Thyroid gland (tissue), 4 donors: ENCODE measurements around the gene STK32B.
"Not testable (repeated sequence)": the region's sequence is repeated elsewhere in the genome, so short reads cannot be mapped to it uniquely, and the experiment has no call there.

Experiments used
- POLR2A ChIP-seq, 2 donors: fragments of 450-650 bp; IDR thresholded peaks; one replicate each; pipeline ENCODE4 v1.6.1; 2017; ENCODE audit warnings: antibody characterized with exemption in 2 of 2, mild to moderate bottlenecking in 2 of 2, moderate library complexity in 1 of 2
- TF ChIP-seq, protein P1 (sequence below), 6 experiments: fragments of 200-600 bp in 3 of 6; fragments of 450-650 bp in 3 of 6; sonication (generic) in 3 of 6; IDR thresholded peaks; one replicate each; pipeline ENCODE4 v1.5.1; 2016 to 2019; ENCODE audit warnings: antibody characterized with exemption in 6 of 6, mild to moderate bottlenecking in 2 of 6, inconsistent platforms in 1 of 6, moderate library complexity in 1 of 6

DNA sequence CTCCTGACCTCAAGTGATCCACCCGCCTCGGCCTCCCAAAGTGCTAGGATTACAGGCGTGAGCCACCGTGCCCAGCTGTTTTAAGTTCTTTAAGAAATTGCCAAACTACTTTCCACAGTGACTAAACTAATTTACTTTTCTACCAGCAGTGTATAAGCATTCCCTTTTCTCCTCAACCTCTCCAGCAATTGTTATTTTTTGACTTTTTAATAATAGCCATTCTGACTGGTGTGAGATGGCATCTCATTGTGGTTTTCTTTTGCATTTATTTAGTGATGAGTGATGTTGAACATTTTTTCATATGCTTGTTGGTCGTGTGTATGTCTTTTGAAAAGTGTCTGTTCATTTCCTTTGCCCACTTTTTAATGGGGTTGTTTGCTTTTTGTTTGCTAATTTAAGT is 199.3 kb downstream of the STK32B start:
- TF ChIP-seq, protein P1, sequence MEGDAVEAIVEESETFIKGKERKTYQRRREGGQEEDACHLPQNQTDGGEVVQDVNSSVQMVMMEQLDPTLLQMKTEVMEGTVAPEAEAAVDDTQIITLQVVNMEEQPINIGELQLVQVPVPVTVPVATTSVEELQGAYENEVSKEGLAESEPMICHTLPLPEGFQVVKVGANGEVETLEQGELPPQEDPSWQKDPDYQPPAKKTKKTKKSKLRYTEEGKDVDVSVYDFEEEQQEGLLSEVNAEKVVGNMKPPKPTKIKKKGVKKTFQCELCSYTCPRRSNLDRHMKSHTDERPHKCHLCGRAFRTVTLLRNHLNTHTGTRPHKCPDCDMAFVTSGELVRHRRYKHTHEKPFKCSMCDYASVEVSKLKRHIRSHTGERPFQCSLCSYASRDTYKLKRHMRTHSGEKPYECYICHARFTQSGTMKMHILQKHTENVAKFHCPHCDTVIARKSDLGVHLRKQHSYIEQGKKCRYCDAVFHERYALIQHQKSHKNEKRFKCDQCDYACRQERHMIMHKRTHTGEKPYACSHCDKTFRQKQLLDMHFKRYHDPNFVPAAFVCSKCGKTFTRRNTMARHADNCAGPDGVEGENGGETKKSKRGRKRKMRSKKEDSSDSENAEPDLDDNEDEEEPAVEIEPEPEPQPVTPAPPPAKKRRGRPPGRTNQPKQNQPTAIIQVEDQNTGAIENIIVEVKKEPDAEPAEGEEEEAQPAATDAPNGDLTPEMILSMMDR (IDR thresholded peaks at IDR 0.05): not testable (repeated sequence)
- not testable (repeated sequence) for TF ChIP-seq POLR2A (IDR thresholded peaks at IDR 0.05)
